ENCODE results near the gene RC3H1.

RC3H1 gene

DNA sequence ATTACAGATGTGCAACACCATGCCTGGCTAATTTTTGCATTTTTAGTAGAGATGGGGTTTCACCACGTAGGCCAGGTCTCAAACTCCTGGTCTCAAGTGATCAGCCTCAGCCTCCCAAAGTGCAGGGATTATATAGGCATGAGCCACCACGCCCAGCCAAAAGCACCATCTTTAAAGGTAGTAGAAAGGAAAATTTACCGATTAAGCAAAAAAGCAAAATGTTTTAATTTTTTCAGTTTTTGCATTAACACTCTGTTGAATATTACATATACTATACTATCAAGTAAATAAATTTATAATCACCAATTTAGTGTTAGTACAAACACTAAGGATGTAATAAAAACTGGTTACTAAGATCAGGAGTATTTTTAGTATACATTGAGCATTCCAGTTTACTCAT is 20.6 kb downstream of the RC3H1 start:
- no peak for TF ChIP-seq EZH2 (optimal IDR thresholded peaks at IDR 0.05; ENCODE audit: low read depth, low read length)
- TF ChIP-seq, protein P1, sequence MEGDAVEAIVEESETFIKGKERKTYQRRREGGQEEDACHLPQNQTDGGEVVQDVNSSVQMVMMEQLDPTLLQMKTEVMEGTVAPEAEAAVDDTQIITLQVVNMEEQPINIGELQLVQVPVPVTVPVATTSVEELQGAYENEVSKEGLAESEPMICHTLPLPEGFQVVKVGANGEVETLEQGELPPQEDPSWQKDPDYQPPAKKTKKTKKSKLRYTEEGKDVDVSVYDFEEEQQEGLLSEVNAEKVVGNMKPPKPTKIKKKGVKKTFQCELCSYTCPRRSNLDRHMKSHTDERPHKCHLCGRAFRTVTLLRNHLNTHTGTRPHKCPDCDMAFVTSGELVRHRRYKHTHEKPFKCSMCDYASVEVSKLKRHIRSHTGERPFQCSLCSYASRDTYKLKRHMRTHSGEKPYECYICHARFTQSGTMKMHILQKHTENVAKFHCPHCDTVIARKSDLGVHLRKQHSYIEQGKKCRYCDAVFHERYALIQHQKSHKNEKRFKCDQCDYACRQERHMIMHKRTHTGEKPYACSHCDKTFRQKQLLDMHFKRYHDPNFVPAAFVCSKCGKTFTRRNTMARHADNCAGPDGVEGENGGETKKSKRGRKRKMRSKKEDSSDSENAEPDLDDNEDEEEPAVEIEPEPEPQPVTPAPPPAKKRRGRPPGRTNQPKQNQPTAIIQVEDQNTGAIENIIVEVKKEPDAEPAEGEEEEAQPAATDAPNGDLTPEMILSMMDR (IDR thresholded peaks at IDR 0.05; ENCODE audit: low read length), result no peak
- no peak for TF ChIP-seq EZH2phosphoT487 (IDR thresholded peaks at IDR 0.05; ENCODE audit: low read length)
- H3K4me1 ChIP-seq (ENCODE audit: low read length), result no peaks in the 10 kb centered on the region
- H2AFZ ChIP-seq (ENCODE audit: low read length), result no peak overlapping the region
- no peaks in the 10 kb centered on the region; the same call in 1 of the 2 replicates for H3K36me3 ChIP-seq (replicated peaks; ENCODE audit: insufficient read depth, low read length)
- peaks cover 19% of the 10 kb centered on the region; the same call in 1 of the 2 replicates for H4K20me1 ChIP-seq (ENCODE audit: insufficient read depth, low read length)
- H3K9me2 ChIP-seq (replicated peaks; ENCODE audit: insufficient read depth, low read length), result no peaks in the 10 kb centered on the region
- H3K9ac ChIP-seq (ENCODE audit: low read length), result no peak overlapping the region
- no peak for DNase-seq
- H3K27me3 ChIP-seq (replicated peaks; ENCODE audit: insufficient read depth, low read length), result no peaks in the 10 kb centered on the region
- no peaks in the 10 kb centered on the region for H3K9me3 ChIP-seq (replicated peaks; ENCODE audit: insufficient read depth, low read length)
- no peak overlapping the region for H3K4me2 ChIP-seq (ENCODE audit: low read depth, low read length)
- H3K4me3 ChIP-seq (ENCODE audit: low read length), result no peak overlapping the region
- H3K79me2 ChIP-seq (ENCODE audit: low read length), result peaks cover 98% of the 10 kb centered on the region
- H3K27ac ChIP-seq (ENCODE audit: low read length), result no peak overlapping the region
- no peaks in the 10 kb centered on the region; the same call in 1 of the 2 replicates for H3F3A ChIP-seq (ENCODE audit: insufficient read depth, low read length)

DNA sequence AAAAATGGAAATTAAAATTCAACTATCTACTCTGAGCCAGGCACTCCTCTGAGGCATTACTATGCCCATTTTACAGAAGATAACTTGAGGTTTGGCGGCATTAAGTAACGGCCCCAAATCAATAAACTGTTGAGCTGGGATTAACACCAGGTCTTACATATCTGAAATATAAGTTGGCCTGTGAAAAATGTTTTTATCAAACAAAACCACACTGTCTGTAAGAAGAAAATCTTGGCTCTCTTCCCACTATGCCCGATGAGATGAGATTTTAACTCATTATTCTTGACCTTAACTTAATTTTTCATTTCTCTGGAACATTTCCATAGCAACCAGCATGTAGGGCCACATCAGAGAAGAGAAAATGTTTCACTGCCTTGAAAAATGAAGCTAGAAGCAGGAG is 21.8 kb downstream of the RC3H1 start:
- H3K79me2 ChIP-seq (ENCODE audit: low read length), result peaks cover 98% of the 10 kb centered on the region
- H2AFZ ChIP-seq (ENCODE audit: low read length), result no peak overlapping the region
- peaks cover 22% of the 10 kb centered on the region; the same call in 1 of the 2 replicates for H4K20me1 ChIP-seq (ENCODE audit: insufficient read depth, low read length)
- H3K27me3 ChIP-seq (replicated peaks; ENCODE audit: insufficient read depth, low read length), result no peaks in the 10 kb centered on the region
- no peaks in the 10 kb centered on the region for H3K9me3 ChIP-seq (replicated peaks; ENCODE audit: insufficient read depth, low read length)
- H3K9ac ChIP-seq (ENCODE audit: low read length), result no peak overlapping the region
- H3K9me2 ChIP-seq (replicated peaks; ENCODE audit: insufficient read depth, low read length), result no peaks in the 10 kb centered on the region
- H3K27ac ChIP-seq (ENCODE audit: low read length), result no peak overlapping the region
- H3K36me3 ChIP-seq (replicated peaks; ENCODE audit: insufficient read depth, low read length), result no peaks in the 10 kb centered on the region; the same call in 1 of the 2 replicates
- no peak overlapping the region for H3K4me2 ChIP-seq (ENCODE audit: low read depth, low read length)
- no peak overlapping the region for H3K4me3 ChIP-seq (ENCODE audit: low read length)
- no peak for DNase-seq
- H3K4me1 ChIP-seq (ENCODE audit: low read length), result no peaks in the 10 kb centered on the region
- H3F3A ChIP-seq (ENCODE audit: insufficient read depth, low read length), result peaks cover 3% of the 10 kb centered on the region; the same call in 1 of the 2 replicates
- TF ChIP-seq EZH2phosphoT487 (IDR thresholded peaks at IDR 0.05; ENCODE audit: low read length), result no peak

DNA sequence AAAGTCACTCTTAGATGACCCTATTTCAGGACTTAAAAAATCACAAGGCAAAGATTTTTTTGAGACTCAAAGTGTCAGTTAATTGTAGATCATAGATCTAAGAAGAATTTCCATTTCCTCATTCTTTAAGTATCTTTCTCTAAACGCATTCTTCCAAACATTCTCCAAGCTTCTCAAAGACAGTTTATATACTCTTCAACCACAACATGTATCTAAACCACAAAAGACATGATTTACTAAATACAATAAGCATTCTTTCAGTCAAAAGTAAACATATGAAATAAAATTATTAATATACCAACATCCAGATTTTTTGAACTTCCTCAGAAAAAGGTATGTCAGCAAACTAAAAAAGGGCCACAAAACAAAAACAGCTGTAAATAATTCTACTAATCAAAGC is 24.4 kb downstream of the RC3H1 start:
- DNase-seq, result no peak
- Histone ChIP-seq H3K27me3 (replicated peaks; ENCODE audit: insufficient read depth, low read length) (no peaks in the 10 kb centered on the region), H3F3A (ENCODE audit: insufficient read depth, low read length) (0 out of 2 replicates have a peak, but pooled peaks cover 3% of the 10 kb centered on the region), H3K9ac (ENCODE audit: low read length) (no peak overlapping the region), H3K79me2 (ENCODE audit: low read length) (peaks cover 97% of the 10 kb centered on the region), H3K36me3 (replicated peaks; ENCODE audit: insufficient read depth, low read length) (no peaks in the 10 kb centered on the region; the same call in 1 of the 2 replicates), H3K9me3 (replicated peaks; ENCODE audit: insufficient read depth, low read length) (no peaks in the 10 kb centered on the region), H3K4me2 (ENCODE audit: low read depth, low read length) (no peak overlapping the region), H4K20me1 (ENCODE audit: insufficient read depth, low read length) (peaks cover 20% of the 10 kb centered on the region; the same call in 1 of the 2 replicates), H3K4me3 (ENCODE audit: low read length) (no peak overlapping the region), H3K4me1 (ENCODE audit: low read length) (no peaks in the 10 kb centered on the region), H2AFZ (ENCODE audit: low read length) (no peak overlapping the region), H3K9me2 (replicated peaks; ENCODE audit: insufficient read depth, low read length) (no peaks in the 10 kb centered on the region), H3K27ac (ENCODE audit: low read length) (no peak overlapping the region)
- TF ChIP-seq, protein P1 (IDR thresholded peaks at IDR 0.05; ENCODE audit: low read length), result no peak
- no peak for TF ChIP-seq EZH2phosphoT487 (IDR thresholded peaks at IDR 0.05; ENCODE audit: low read length)
- no peak for TF ChIP-seq EZH2 (optimal IDR thresholded peaks at IDR 0.05; ENCODE audit: low read depth, low read length)

DNA sequence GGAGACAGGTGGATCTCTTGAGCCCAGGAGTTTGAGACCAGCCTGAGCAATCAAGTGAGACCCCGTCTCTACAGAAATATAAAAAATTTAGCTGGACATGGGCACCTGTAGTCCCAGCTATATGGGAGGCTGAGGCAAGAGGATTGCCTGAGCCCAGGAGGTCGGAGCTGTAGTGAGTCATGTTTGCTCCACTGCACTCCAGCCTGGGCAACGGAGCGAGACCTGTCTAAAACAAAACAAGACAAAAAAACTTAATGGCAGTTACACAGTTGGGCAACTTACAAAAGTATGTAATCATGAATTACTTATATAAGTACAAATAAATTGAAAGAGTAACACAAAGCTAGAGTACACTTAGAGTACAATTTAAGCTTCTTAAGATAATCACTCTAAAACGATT is 25.2 kb downstream of the RC3H1 start:
- Histone ChIP-seq H3K9me2 (replicated peaks; ENCODE audit: insufficient read depth, low read length) (no peaks in the 10 kb centered on the region), H3F3A (ENCODE audit: insufficient read depth, low read length) (0 out of 2 replicates have a peak, but pooled peaks cover 3% of the 10 kb centered on the region), H3K79me2 (ENCODE audit: low read length) (peaks cover 96% of the 10 kb centered on the region), H3K9me3 (replicated peaks; ENCODE audit: insufficient read depth, low read length) (no peaks in the 10 kb centered on the region), H3K9ac (ENCODE audit: low read length) (no peak overlapping the region), H2AFZ (ENCODE audit: low read length) (no peak overlapping the region), H3K36me3 (replicated peaks; ENCODE audit: insufficient read depth, low read length) (no peaks in the 10 kb centered on the region; the same call in 1 of the 2 replicates), H3K27ac (ENCODE audit: low read length) (no peak overlapping the region), H4K20me1 (ENCODE audit: insufficient read depth, low read length) (peaks cover 20% of the 10 kb centered on the region; the same call in 1 of the 2 replicates), H3K4me3 (ENCODE audit: low read length) (no peak overlapping the region), H3K27me3 (replicated peaks; ENCODE audit: insufficient read depth, low read length) (no peaks in the 10 kb centered on the region), H3K4me1 (ENCODE audit: low read length) (no peaks in the 10 kb centered on the region), H3K4me2 (ENCODE audit: low read depth, low read length) (no peak overlapping the region)
- TF ChIP-seq, protein P1 (IDR thresholded peaks at IDR 0.05; ENCODE audit: low read length), result no peak
- TF ChIP-seq EZH2phosphoT487 (IDR thresholded peaks at IDR 0.05; ENCODE audit: low read length), result no peak
- TF ChIP-seq EZH2 (optimal IDR thresholded peaks at IDR 0.05; ENCODE audit: low read depth, low read length), result no peak
- no peak for DNase-seq

All from MM.1S (cell line).